Skeletal muscle tissue (tissue), 4 donors: ENCODE data around the gene FAM3B. TPM values are rescaled to one million over a fixed set of nuclear protein-coding genes. Genes with fewer than 3 reads are reported as not detected.

ENCODE experiments used
- H3K27ac ChIP-seq: one replicate; pipeline ENCODE4 v1.7.0; 2013; ENCODE audit warnings: mild to moderate bottlenecking, low read depth, low read length, inconsistent platforms
- H3K27me3 ChIP-seq, 3 donors: one replicate each; pipeline ENCODE4 v1.7.0; 2013; ENCODE audit warnings: low read length in 3 of 3; ENCODE audit not compliant: control insufficient read depth in 3 of 3, insufficient read depth in 3 of 3
- H3K36me3 ChIP-seq, 3 donors: one replicate each; pipeline ENCODE4 v1.7.0; 2013; ENCODE audit warnings: low read length in 3 of 3; ENCODE audit not compliant: control insufficient read depth in 3 of 3, insufficient read depth in 3 of 3
- H3K4me1 ChIP-seq, 3 donors: one replicate each; pipeline ENCODE4 v1.7.0; 2013; ENCODE audit warnings: low read length in 3 of 3, mild to moderate bottlenecking in 3 of 3; ENCODE audit not compliant: control insufficient read depth in 3 of 3, insufficient read depth in 3 of 3
- H3K4me3 ChIP-seq, 3 donors: one replicate each; pipeline ENCODE4 v1.7.0; 2013; ENCODE audit warnings: low read length in 3 of 3
- H3K9ac ChIP-seq, 3 donors: one replicate each; pipeline ENCODE4 v1.7.0; 2013; ENCODE audit warnings: low read length in 3 of 3, mild to moderate bottlenecking in 3 of 3, moderate library complexity in 2 of 3, low read depth in 1 of 3
- H3K9me3 ChIP-seq, 3 donors: one replicate each; pipeline ENCODE4 v1.7.0; 2013; ENCODE audit warnings: low read length in 3 of 3; ENCODE audit not compliant: control insufficient read depth in 3 of 3
- total RNA-seq: library from RNA; depleted of rRNA; stranded (reverse); fragments of >200 nt; gene quantifications from one replicate; pipeline ENCODE4 v1.2.3, GENCODE V29; 2014
- donor health status: Osteomylitis.

Gene FAM3B
- total RNA-seq, 1 donor from 2014 or later, result not detected

GRCh38 chr21:41361786-41362604 is 45.4 kb downstream of the FAM3B start, which contains the start of gene MX2:
Gene MX2, plus strand, starts transcription at chr21:41362027. Its CDS starts 14,880 bp downstream, at chr21:41376907.
- H3K9ac ChIP-seq, result peak within 1 kb of the TSS; percentile 67 to 77 (median 68)
- no peaks in the 10 kb centered on the region for H3K36me3 ChIP-seq
- peaks cover 0 to 5% (median 0%) of the 10 kb centered on the region in 3 donors for H3K27me3 ChIP-seq
- H3K4me3 ChIP-seq, result peak within 1 kb of the TSS; percentile 60 to 76 (median 70)
- H3K9me3 ChIP-seq, result no peaks in the 10 kb centered on the region
- peaks cover 8 to 17% (median 12%) of the 10 kb centered on the region in 3 donors for H3K4me1 ChIP-seq
- H3K27ac ChIP-seq, result peak within 1 kb of the TSS; percentile 81

DNA sequence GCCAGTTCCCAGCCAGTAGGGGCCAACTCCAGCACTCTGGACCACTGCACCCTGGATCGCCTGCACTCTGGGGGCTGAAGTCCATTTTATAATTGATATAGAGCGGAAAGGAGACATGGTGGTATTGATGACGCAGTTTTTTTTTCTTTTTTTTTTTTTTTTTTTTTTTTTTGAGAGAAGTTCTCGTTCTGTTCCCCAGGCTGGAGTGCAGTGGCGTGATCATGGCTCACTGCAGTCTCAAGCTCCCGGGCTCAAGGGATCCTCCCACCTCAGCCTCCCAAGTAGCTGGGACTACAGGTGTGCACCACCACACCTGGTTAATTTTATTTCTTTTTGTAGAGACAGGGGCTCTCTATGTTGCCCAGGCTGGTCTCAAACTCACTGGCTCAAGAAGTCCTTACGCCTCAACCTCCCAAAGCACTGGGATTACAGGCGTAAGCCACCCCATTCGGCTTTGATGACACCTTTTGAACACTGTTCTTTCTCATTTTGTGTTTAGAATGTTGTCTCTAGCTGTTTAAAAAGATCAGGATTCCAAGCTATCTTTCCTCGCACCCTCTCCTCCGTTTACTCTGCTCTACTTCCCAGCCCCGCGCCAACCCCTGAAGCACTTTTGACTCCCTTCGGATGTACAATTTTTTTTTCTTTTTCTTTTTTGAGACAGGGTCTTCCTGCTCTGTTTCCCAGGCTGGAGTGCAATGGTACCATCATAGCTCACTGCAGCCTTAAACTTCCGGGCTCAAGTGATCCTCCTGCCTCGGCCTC is 46.2 kb downstream of the FAM3B start:
- no peaks in the 10 kb centered on the region for H3K9me3 ChIP-seq
- peak overlapping the region in 2 of 3 donors; percentile 67 to 68 for H3K9ac ChIP-seq
- H3K36me3 ChIP-seq, result no peaks in the 10 kb centered on the region
- H3K4me3 ChIP-seq, result peak overlapping the region; percentile 60 to 76 (median 70)
- H3K27me3 ChIP-seq, result peaks cover 0 to 8% (median 0%) of the 10 kb centered on the region in 3 donors
- H3K27ac ChIP-seq, result peak overlapping the region; percentile 81
- H3K4me1 ChIP-seq, result peaks cover 10 to 17% (median 12%) of the 10 kb centered on the region in 3 donors

DNA sequence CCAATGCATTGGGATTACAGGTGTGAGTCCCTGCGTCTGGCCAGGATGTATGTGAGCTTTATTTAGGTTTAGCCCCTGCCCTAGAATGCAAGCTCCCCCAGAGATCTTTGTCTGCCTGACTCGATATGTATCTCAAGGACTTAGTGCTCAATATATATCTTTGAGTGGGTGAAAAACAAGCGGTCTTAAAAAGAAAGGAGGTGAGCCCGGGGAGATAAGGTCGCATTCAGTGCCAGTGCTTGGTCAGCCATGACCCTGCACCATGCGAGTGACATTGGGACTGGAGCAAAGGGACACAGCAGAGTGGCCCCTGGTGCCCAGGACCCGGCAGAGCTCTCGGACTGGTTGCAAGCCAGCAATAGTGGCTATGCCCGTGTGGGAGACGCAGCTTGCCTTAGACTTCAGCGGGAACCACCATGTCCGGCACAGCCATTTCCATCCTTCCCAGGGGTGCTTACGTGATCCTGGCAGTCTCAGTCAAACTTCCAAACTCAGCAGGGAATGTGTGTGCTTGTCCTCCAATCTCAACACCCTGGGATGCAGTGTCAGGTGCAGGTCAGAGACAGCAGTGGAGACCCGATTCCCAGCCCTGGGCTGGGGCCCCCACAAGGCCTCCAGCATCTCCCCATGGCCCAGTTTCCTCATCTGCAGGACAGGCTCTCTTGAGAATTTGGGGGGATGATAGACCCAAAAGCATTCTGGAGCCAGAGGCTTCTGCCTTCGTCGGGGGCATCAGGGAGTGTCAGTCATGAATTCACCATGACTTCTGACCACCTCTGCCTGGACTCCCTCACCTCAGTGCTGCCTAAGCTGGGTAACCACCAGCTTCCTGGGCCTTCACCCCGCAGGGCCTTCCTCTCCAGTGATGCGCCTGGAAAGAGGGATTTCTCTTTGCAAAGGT is 47.0 kb downstream of the FAM3B start:
- Histone ChIP-seq H3K4me3 (no peak overlapping the region), H3K9me3 (no peaks in the 10 kb centered on the region), H3K9ac (no peak overlapping the region), H3K27me3 (peaks cover 0 to 13% (median 5%) of the 10 kb centered on the region in 3 donors), H3K36me3 (no peaks in the 10 kb centered on the region), H3K27ac (no peak overlapping the region), H3K4me1 (peaks cover 16 to 18% (median 17%) of the 10 kb centered on the region in 3 donors)

GRCh38 chr21:41364308-41364707 is 47.7 kb downstream of the FAM3B start:
- Histone ChIP-seq H3K9me3 (no peaks in the 10 kb centered on the region), H3K9ac (no peak overlapping the region), H3K4me3 (no peak overlapping the region), H3K27me3 (peaks cover 0 to 13% (median 8%) of the 10 kb centered on the region in 3 donors), H3K36me3 (no peaks in the 10 kb centered on the region), H3K4me1 (peaks cover 17 to 25% (median 19%) of the 10 kb centered on the region in 3 donors), H3K27ac (no peak overlapping the region)

DNA sequence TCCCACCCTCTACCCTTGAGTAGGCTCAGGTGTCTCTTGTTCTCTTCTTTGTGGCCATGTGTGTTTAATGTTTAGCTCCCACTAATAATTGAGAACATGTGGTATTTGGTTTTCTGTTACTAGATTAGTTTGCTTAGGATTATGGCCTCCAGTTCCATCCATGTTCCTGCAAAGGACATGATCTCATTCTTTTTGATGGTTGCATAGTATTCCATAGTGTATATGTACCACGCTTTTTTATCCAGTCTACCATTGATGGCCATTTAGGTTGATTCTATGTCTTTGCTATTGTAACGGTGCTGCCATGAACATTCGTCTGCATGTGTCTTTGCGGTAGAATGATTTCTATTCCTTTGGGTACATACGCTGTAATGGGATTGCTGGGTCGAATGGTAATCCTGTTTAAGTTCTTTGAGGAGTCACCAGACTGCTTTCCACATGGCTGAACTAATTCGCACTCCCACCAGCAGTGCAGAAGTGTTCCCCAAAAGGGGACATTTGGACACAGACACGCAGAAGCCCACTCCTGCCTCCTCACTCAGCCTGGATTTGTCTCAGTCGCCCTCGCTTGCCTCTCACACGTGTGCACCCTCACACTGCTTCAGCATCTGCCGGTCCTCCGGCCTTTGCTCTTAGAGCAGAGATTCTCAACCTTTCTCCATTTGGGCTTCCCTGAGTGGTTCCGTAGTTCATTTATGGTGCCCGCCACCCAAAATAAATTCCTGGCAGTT is 48.9 kb downstream of the FAM3B start:
- H3K27me3 ChIP-seq, result peaks cover 0 to 14% (median 13%) of the 10 kb centered on the region in 3 donors
- no peaks in the 10 kb centered on the region for H3K9me3 ChIP-seq
- H3K9ac ChIP-seq, result no peak overlapping the region
- peaks cover 17 to 25% (median 19%) of the 10 kb centered on the region in 3 donors for H3K4me1 ChIP-seq
- no peak overlapping the region for H3K4me3 ChIP-seq
- H3K27ac ChIP-seq, result no peak overlapping the region
- no peaks in the 10 kb centered on the region for H3K36me3 ChIP-seq

- Histone ChIP-seq H3K9me3 (no peaks in the 10 kb centered on the region), H3K9ac (no peak overlapping the region), H3K27ac (no peak overlapping the region), H3K27me3 (peaks cover 0 to 17% (median 13%) of the 10 kb centered on the region in 3 donors), H3K36me3 (no peaks in the 10 kb centered on the region), H3K4me3 (no peak overlapping the region), H3K4me1 (peaks cover 16 to 20% (median 18%) of the 10 kb centered on the region in 3 donors)
Observed at GRCh38 chr21:41366522-41367151, 50.0 kb downstream of the FAM3B start.

DNA sequence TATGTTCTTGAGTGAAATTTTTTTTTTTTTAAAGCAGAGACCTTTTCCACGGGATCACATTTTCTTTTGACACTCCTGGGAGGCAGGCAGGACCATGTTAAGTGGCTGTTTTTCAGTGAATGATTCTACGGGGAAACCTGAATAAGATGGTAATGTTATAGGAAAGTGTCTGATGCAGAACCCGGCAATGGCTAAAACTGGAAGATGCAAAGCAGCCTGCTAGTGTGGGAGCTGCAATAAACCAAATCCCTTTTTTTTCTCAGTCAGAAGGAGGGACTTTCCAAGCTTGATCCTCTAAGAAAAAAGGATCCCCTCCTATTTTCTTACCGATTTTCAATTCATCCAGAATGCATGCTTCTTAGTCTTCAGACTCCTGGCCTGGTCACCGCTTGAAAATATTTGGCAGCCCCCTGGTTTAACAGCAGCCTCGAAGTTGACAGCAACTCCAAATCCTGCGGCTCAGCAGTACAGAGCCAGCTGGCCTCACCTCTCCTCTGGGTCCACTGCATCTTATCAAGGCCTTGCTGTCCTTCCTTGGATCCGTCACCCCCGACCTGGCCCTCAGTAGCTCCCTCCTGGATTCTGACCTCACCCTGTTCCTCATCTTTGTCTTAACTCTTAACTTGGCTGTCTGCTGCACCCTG is 50.8 kb downstream of the FAM3B start:
- Histone ChIP-seq H3K27me3 (peaks cover 0 to 14% (median 13%) of the 10 kb centered on the region in 3 donors), H3K9me3 (no peaks in the 10 kb centered on the region), H3K4me3 (no peak overlapping the region), H3K36me3 (no peaks in the 10 kb centered on the region), H3K27ac (peak overlapping the region; percentile 25), H3K4me1 (peaks cover 12 to 20% (median 15%) of the 10 kb centered on the region in 3 donors), H3K9ac (no peak overlapping the region)

- peak overlapping the region; percentile 65 for H3K27ac ChIP-seq
- H3K9me3 ChIP-seq, result no peaks in the 10 kb centered on the region
- peaks cover 12 to 19% (median 12%) of the 10 kb centered on the region in 3 donors for H3K4me1 ChIP-seq
- peak overlapping the region in 1 of 3 donors; percentile 32 for H3K9ac ChIP-seq
- H3K4me3 ChIP-seq, result no peak overlapping the region
- H3K27me3 ChIP-seq, result peaks cover 0 to 14% (median 13%) of the 10 kb centered on the region in 3 donors
- H3K36me3 ChIP-seq, result peaks cover 0 to 2% (median 0%) of the 10 kb centered on the region in 3 donors
Observed at GRCh38 chr21:41367945-41368734, 51.5 kb downstream of the FAM3B start.
